Chondrocyte (in vitro differentiated cells): Measurements from ENCODE around the gene CFP. TPM values are rescaled to one million over a fixed set of nuclear protein-coding genes. Genes with fewer than 3 reads are reported as not detected.

Source experiments
- DNase-seq: peaks from one replicate; pipeline ENCODE4 v3.0.0; 2021; ENCODE audit warnings: mixed read lengths, low spot score
- H3K27ac Mint-ChIP-seq: one replicate; pipeline ENCODE4 v1.8.0; 2021; ENCODE audit warnings: mild to moderate bottlenecking, moderate library complexity, mixed read lengths; ENCODE audit not compliant: unreplicated experiment
- H3K27me3 Mint-ChIP-seq: 2 replicates; pipeline ENCODE4 v1.8.0; 2021; ENCODE audit warnings: low read depth, mixed read lengths
- H3K36me3 Mint-ChIP-seq: 2 replicates; pipeline ENCODE4 v1.8.0; 2021; ENCODE audit warnings: low read depth, mixed read lengths
- H3K4me1 Mint-ChIP-seq: 2 replicates; pipeline ENCODE4 v1.8.0; 2021; ENCODE audit warnings: low read depth, mild to moderate bottlenecking, mixed read lengths
- H3K4me3 Mint-ChIP-seq: one replicate; pipeline ENCODE4 v1.8.0; 2021; ENCODE audit warnings: mild to moderate bottlenecking, moderate library complexity, mixed read lengths; ENCODE audit not compliant: unreplicated experiment
- H3K9me3 Mint-ChIP-seq: 2 replicates; pipeline ENCODE4 v1.8.0; 2021; ENCODE audit warnings: low read depth, mixed read lengths
- total RNA-seq: library from RNA; stranded (reverse); gene quantifications from 3 replicates; pipeline ENCODE4 v1.2.1, GENCODE V29; 2021
- TF ChIP-seq, protein P1 (sequence below): fragments of 200-600 bp; sonication (generic); IDR thresholded peaks from 2 replicates; pipeline ENCODE4 v1.5.0; 2021; ENCODE audit warnings: antibody characterized with exemption, mild to moderate bottlenecking, moderate library complexity

Gene CFP
- total RNA-seq, 1 donor from 2014 or later = 0.87 TPM

- Mint-ChIP-seq H3K9me3 (peaks cover 5% of the 10 kb centered on the region), H3K27me3 (no peaks in the 10 kb centered on the region), H3K4me1 (no peaks in the 10 kb centered on the region), H3K27ac (no peak overlapping the region), H3K36me3 (peaks cover 10% of the 10 kb centered on the region), H3K4me3 (no peak overlapping the region)
- no peak for DNase-seq
- TF ChIP-seq, protein P1, sequence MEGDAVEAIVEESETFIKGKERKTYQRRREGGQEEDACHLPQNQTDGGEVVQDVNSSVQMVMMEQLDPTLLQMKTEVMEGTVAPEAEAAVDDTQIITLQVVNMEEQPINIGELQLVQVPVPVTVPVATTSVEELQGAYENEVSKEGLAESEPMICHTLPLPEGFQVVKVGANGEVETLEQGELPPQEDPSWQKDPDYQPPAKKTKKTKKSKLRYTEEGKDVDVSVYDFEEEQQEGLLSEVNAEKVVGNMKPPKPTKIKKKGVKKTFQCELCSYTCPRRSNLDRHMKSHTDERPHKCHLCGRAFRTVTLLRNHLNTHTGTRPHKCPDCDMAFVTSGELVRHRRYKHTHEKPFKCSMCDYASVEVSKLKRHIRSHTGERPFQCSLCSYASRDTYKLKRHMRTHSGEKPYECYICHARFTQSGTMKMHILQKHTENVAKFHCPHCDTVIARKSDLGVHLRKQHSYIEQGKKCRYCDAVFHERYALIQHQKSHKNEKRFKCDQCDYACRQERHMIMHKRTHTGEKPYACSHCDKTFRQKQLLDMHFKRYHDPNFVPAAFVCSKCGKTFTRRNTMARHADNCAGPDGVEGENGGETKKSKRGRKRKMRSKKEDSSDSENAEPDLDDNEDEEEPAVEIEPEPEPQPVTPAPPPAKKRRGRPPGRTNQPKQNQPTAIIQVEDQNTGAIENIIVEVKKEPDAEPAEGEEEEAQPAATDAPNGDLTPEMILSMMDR = no peak
Observed at GRCh38 chrX:47634871-47635575, 5.3 kb upstream of the CFP start.

DNA sequence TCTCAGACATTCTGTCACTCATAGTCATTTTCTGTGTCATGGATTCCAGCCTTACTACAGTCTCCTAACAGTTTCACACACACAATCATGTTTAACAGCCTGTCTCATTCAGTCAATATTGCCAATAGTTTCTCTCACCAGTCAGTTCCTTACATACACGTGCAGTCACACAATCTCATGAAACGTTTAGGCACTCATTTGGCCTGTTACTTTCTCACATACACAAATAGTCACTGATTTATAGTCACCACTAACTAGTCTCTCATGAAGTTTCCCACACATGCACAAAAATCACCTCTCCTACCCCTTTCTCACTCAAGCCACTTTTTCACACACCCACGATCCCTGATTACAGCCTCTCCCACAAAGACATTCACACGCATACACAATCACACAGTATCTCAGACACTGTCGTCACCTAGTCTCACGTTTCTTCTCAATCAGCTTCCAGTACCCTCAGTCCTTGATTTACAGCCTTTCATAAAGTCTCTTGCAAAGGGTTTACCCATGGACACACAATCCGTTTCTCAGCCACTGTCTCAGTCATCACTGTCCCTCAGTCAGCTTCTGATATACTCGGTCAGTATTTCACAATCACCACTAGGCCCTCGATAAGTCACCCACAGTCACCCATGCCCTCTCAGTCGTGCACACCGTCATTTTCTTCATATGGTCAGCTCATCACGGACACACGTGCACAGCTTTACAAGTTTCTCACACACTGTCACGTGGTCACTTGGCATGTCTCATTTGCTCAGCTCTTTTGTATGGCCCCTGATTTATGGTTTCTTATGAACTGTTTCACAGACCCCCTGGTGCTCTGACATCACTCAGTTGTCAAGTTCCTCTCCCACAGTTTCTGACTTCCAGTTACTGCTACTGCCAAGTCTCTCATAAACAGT lies 4.2 kb upstream of the CFP start:
- peaks cover 3% of the 10 kb centered on the region for H3K36me3 Mint-ChIP-seq
- DNase-seq = no peak
- H3K4me1 Mint-ChIP-seq = no peaks in the 10 kb centered on the region
- no peak overlapping the region for H3K27ac Mint-ChIP-seq
- no peak overlapping the region for H3K4me3 Mint-ChIP-seq
- H3K27me3 Mint-ChIP-seq = no peaks in the 10 kb centered on the region
- H3K9me3 Mint-ChIP-seq = no peaks in the 10 kb centered on the region
- TF ChIP-seq, protein P1 = no peak

DNA sequence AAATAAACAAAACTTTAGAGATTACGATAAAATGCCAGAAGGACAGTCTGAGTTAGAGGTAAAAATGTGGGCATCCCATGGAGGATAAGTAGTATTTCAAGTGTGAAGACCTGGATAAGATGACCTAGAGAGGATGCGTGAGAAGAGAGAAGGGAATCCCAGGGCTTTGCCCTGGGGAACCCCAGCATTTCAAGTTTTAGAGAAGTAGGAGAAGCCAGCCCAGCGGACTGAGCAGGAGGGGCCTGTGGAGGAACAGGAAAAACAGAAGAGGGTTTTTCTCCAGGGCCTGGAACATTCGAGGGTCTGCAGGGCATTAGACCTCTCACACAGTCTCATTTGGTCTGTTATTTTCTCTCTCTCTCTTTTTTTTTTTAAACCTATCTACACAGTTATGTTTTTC lies 2.9 kb upstream of the CFP start:
- Mint-ChIP-seq H3K36me3 (peaks cover 3% of the 10 kb centered on the region), H3K4me1 (no peaks in the 10 kb centered on the region), H3K9me3 (no peaks in the 10 kb centered on the region), H3K4me3 (no peak overlapping the region), H3K27me3 (no peaks in the 10 kb centered on the region), H3K27ac (no peak overlapping the region)
- no peak for DNase-seq
- TF ChIP-seq, protein P1 = no peak

- Mint-ChIP-seq H3K9me3 (no peaks in the 10 kb centered on the region), H3K27ac (no peak overlapping the region), H3K27me3 (no peaks in the 10 kb centered on the region), H3K4me3 (no peak overlapping the region), H3K4me1 (no peaks in the 10 kb centered on the region), H3K36me3 (peaks cover under 1% of the 10 kb centered on the region)
- DNase-seq = no peak
- TF ChIP-seq, protein P1 = no peak
Observed at GRCh38 chrX:47631676-47632075, 1.9 kb upstream of the CFP start.

- H3K4me1 Mint-ChIP-seq = peaks cover 2% of the 10 kb centered on the region
- H3K27ac Mint-ChIP-seq = no peak overlapping the region
- no peaks in the 10 kb centered on the region for H3K36me3 Mint-ChIP-seq
- H3K4me3 Mint-ChIP-seq = no peak overlapping the region
- peaks cover 3% of the 10 kb centered on the region for H3K9me3 Mint-ChIP-seq
- no peaks in the 10 kb centered on the region for H3K27me3 Mint-ChIP-seq
- no peak for DNase-seq
- TF ChIP-seq, protein P1 = peak; percentile 36
Observed at GRCh38 chrX:47628982-47629381, 748 bp downstream of the CFP start.
